GDM1 (cell line): ENCODE measurements around the gene CD151.

Experiments
- DNase-seq: peaks from one replicate; lab custom pipeline; 2025; lab: John Stamatoyannopoulos, UW

Gene CD151

DNA sequence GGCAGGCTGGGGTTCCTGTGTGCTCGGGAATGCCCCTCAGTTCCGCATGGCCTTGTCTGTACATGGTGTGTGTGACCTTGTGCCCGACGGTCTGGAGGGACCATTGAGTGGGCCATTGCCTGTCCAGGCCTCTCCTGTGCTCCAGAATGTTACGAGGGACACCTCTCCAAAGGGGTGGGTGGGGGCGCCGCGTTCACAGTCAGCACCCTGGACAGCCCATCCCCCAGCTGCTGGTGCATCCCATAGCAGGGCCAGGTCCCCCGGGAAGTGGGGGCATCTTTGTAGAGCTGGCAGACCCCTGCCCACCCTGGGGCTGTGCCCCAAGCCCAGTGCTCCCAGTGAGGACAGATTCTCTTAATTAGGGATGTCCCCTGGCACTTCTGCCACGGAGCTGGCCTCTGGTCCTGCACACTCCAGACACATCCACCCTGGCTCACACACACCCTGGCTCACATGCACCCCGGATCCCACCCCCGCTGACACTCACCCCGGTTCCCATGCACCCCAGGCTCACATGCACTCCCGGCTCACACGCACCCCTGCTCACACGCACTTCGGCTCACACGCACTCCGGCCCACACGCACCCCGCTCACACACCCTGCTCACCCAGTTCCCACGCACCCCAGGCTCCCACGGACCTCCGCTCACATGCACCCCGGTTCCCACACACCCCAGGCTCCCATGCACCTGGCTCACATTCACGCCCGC is 25.5 kb downstream of the CD151 start:
- no peak for DNase-seq

DNA sequence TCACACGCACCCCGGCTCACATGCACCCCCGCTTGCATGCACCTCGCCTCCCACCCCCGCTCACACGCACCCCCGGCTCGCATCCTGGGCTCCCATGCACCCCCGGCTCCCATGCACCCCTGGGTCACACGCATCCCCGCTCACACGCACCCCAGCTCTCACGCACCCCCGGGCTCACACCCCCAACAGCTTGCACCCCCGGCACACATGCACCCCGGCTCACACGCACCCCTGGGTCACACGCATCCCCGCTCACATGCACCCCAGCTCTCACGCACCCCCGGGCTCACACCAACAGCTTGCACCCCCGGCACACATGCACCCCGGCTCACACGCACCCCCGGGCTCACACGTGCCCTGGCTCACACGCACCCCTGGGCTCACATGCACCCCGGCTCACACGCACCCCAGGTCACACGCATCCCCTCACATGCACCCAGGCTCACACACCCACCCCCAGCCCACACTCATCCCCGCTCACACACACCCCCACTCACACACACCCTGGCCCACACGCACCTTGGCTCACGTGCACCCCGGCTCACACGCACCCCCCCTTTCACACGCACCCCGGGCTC is 26.1 kb downstream of the CD151 start:
- no peak for DNase-seq

DNA sequence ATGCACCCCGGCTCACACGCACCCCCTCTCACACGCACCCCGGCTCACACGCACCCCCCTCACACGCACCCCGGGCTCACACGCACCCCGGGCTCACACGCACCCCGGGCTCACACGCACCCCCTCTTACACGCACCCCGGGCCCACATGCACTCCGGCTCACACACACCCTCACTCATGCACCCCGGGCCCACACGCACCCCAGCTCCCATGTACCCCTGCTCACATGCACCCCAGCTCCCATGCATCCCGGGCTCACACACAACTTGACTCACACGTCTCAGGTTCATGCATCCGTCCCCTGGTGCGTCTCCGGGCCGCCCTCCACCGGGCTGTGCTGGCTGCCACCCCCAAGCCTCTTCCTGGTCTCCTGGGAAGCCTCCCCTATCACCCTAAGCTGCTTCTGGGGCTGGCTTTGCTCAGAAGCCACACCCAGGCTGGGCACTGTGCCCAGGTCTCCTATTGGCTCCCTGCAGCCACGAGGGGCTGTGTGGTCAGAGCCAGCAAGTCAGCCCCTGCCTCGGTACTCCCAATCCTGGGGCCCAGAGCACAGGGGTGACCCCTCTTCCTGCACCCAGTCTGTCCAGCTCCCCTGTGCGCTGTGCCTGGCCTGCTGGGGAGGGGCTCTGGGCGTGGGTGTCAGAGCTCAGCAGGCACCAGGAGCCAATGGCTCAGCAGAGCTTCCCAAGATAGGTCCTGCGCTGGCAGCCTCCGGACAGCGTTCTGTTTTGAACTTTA is 26.8 kb downstream of the CD151 start:
- no peak for DNase-seq

DNA sequence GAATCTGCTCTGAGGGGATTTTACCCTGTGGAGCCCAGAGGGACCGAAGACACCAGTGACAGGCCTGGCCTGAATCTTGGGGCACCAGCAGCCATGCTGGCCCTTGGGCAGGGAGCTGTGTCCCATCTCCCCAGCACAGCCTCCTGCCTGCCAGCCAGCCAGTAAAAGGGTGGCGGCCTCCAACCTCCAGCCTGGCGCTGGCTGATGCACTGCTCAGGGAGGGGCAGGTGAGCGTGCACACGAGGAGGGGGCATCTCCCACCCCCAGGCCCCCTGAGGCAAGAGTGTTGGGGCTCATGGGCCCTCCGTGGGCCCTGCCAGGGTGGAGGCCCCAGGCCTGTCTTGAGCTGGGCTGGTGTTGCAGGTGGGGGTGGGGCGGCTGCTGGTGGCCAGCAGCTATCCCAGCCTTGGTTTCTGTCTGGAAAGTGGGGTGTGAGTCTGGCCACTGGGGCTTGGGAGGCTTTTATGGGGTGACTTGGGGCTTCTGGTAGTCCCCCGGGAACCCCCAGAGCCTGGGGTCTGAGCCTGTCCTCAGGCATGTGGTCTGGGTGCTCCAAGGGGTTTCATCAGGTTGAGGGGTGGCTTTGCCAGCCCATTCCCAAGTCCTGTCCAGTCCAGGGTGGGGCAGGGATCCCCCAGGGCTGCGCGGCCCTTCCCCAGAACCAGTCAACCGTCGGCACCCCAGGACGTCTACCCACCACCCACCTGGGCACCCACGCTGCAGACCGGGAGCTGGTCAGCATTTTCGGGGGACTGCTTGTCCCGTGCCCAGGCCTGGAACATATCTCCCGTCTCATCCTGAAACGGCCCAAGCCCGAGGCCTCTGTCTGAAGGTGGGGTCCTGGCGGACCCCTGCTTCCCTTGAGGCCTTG is 27.7 kb downstream of the CD151 start:
- DNase-seq = no peak

DNA sequence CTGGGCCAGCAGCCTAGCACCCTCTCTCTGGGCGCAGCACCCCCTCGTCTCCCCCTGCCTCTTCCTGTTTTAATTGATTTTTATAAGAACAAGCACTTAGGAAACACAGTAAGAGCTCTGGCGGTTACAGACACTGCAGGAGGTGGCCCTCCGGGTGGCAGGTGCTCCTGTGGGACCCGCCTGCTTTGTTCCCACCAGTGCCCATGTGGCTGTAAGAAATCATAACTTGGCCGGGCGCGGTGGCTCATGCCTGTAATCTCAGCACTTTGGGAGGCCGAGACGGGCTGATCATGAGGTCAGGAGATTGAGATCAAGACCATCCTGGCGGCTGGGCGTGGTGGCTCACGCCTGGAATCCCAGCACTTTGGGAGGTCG is 28.3 kb downstream of the CD151 start:
- DNase-seq = no peak

DNA sequence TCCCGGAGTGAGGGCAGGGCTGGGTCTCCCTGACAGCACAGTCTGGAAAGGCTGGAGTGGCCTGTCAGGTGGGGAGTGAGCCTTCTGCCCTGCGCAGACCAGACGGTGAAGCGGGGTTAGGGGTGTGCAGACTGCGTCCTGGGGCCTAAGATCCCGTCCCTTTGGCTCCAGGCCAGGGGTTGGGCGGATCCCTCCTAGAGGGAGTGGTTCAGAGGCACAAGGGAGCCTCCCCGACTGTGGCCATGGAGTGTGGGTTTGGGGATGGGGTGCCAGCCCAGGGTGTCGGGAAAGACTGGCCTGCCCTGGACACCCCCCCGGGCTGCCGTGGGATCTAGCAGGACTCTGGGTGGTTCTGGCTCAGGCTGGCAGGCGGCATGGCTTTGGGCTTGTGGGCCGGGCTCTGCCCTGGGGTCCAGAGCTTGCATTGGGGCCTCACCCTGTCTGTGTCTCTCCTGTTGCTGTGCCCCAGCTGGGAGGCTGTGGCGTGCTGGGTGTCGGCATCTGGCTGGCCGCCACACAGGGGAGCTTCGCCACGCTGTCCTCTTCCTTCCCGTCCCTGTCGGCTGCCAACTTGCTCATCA is 29.4 kb downstream of the CD151 start:
- DNase-seq = no peak

DNA sequence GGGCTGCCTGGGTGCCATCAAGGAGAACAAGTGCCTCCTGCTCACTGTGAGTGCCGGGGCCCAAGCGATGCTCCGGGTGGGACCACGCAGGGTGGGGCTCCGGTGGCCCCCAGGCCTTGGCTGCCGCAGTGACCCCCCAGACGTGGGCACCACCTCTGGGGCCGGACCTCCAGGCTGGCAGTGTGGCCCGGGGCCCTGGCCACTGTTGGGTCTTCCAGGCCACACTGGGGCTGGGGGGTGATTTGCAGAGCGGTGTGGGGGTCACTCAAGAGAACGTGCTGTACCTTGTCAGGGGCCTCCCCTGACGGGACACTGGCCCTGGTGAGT is 29.9 kb downstream of the CD151 start:
- DNase-seq = no peak

DNA sequence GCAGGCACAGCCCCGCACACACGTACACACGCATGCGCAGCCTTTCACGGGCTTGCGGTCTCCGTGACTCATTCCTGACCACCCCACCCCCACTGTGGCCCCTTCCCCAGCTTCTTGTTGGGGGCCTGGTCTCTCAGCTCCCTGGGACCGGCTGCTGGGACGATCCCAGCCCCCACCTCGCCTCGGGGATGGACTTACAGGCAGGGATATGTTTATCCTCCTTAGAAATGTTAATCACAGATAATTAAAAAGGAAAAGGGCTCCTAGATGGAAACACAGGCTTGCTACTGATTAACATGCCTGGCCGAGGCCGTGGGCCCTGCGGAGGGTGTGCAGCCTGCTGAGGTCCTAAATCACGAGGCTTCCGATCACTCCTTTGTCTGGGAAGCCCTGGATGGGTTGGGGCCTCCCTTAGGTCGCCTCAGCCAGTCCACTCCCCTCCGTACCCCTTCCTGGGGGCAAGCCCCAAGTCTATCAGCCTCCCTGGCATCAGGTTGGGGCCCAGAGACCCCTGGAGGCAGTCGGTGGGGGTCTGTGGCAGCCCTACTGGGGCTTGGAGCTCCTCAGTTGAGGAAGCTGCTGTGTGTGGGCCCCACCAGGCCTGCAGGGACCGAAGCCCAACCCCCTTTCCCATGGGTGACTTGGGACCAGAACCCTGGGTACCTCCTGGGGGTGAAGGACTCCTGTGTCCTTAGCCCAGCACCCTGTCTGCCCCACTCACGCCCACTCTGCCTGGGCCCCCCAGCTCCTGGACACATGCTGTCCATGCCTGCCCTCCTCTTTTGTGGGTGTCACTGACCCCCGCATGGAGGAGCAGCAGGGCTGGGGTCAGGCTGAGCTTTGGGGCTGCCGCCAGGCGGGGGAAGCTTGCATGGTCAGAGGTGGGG is 30.5 kb downstream of the CD151 start:
- DNase-seq = no peak

DNA sequence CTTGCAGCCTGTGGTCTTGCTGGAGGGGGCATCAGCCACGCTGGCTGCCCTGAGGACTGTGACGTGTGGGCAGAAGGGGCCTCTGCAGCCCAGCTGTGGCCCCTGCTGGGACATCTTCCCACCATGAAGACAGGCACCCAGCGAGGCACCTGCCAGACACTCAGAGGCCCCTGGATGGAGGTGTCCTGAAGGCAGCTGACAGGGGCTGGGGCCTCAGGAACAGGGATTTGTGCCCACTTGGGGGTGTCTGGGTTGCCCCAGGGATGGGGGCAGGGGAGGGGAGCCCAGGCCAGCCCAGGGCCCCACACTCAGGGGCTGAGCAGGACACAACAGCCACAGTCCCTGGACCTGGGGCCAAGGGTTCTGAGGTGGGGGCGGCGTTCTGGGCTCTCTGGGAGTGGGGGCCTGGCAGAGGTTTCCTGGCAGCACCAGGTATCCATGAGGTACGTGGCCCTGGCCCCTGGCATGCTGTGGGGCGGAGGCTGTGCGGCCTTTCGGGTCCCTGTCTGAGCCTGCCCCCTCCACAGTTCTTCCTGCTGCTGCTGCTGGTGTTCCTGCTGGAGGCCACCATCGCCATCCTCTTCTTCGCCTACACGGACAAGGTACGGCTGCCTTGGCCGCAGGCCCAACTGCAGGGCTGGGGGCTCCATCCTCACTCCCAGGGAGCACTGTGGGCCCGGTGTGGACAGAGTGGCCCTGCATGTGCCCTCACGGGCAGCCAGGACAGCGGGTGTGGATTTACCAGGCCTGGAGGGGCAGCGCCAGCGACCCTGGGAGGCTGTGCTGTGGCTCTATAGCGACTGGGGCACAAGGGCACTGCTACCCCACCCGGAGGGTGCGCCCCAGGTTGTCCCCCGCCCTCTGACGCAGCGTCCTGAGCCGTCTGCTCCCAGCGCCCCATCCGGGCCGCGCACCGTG is 31.4 kb downstream of the CD151 start:
- DNase-seq = no peak

DNA sequence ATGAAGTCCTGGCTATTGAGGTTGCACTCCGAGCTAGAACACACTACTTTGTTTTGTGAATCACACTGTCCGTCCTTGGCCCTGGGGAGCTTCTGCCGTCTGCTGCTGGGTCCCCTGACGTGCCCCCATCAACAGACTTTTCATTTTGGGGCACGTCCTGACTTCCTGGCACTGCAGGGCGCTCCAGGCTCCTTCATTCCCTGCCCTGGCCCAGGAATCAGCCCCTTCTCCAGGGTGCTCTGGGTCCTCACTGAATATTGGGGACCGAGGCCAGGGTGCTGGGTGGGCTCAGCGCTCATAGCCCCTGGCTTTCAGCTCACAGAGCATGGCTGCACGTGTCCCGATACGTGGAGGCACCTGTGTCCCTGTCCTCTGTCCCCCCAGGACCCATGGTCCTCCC is 32.1 kb downstream of the CD151 start:
- DNase-seq = no peak

DNA sequence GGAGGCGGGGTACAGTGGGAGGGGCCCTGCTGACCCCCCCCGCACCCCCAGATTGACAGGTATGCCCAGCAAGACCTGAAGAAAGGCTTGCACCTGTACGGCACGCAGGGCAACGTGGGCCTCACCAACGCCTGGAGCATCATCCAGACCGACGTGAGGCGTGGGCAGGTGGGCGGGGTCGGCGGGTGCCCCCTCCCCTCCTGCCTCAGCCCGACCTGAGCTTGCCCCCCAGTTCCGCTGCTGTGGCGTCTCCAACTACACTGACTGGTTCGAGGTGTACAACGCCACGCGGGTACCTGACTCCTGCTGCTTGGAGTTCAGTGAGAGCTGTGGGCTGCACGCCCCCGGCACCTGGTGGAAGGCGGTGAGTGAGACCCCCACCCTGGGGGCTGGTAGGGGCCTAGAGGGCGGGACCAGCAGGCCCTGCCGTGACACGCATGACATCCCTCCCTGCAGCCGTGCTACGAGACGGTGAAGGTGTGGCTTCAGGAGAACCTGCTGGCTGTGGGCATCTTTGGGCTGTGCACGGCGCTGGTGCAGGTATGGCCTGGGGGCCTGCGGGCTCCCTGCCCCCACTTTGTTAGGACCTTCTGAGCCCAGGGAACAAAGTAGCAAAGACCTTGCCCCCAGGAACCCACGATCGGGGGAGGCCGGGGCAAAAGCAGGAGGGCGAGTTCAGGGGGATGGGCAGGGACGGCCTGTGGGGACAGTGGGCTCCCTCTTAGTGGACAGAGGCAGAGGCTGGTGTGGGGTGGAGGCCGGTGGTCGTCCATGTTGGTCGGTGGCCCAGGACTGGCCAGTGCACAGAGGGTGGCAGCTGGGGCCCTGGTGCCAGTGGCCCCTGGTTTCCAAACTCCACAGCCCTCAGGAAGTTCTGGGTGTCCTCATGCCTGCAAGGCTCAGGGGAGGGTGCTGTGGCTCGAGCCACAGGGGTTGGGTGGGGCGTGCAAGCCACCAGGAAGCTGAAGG is 33.0 kb downstream of the CD151 start:
- DNase-seq = no peak

DNA sequence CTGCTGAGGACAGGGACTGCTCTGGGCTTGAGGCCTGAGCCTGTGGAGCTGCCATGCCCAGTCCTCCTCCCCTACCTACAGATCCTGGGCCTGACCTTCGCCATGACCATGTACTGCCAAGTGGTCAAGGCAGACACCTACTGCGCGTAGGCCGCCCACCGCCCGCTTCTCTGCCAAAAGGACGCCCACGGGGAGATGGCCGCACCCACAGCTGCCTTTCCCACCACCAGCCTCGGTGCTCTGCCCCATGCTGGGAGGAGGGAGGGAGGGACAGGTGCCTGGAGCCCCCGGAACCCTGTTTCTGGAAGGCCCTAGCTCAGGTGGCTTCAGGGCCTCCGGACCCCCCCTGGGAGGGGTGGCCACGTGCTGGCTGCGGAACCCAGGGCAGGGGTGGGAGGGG is 33.7 kb downstream of the CD151 start:
- DNase-seq = no peak

DNA sequence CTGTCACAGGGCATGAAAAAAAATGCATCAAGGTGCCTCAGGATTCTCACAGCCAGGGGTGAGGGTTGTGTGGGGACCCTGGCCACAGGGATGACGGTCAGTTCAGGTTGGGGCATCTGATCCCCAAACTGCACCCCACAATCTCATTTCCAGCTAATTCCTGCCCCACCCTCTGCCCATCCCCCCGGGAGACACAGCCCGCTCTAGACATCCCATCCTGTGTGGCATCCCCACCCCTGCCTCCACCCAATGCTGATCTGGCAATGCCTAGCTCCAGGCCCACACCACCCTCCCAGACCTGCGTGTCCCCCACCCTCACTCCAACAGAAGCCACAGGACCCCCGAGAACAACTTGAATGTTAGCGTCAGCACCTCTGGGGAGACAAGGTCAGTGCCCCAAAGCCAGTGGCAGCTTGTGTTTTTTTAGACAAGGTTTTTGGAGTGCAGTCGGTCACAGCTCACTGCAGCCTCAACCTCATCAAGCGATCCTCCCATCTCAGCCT is 35.2 kb downstream of the CD151 start:
- no peak for DNase-seq

DNA sequence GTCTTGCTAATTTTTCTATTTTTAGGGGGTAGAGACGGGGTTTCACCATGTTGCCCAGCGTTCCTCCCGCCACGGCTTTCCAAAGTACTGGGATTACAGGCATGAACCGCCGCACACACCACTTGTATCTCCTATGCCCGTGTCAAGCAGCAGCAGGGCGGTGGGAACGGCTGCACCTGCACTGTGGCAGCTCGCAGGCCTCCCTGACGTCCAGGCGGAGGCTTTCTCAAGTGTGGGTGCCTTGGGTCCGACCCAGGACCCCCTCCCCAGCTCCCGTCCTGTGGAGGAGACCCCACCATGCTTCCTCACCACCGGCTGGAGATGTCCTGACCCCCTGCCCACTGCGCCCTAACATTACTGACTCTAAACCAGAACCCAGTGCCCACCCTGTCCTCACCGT is 35.6 kb downstream of the CD151 start:
- no peak for DNase-seq

DNA sequence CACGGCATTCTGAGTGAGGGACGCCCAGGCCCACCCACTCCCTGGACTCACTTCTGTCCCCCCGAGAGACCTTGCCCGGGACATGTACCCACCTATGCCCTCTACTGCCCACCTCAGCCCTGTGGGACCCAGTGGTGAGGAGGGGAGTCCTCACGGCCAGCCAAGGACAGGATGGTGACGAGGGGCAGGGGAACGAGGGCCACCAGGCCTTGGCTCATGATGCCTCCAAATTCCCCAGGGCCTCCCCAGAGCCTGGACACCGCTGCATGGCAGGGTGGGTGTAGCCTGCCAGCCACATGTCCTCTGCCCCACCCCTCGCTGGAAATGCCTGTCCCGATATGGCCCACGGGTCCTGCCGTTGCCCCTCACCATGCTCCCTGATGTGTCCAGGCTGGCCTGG is 36.0 kb downstream of the CD151 start:
- DNase-seq = no peak

DNA sequence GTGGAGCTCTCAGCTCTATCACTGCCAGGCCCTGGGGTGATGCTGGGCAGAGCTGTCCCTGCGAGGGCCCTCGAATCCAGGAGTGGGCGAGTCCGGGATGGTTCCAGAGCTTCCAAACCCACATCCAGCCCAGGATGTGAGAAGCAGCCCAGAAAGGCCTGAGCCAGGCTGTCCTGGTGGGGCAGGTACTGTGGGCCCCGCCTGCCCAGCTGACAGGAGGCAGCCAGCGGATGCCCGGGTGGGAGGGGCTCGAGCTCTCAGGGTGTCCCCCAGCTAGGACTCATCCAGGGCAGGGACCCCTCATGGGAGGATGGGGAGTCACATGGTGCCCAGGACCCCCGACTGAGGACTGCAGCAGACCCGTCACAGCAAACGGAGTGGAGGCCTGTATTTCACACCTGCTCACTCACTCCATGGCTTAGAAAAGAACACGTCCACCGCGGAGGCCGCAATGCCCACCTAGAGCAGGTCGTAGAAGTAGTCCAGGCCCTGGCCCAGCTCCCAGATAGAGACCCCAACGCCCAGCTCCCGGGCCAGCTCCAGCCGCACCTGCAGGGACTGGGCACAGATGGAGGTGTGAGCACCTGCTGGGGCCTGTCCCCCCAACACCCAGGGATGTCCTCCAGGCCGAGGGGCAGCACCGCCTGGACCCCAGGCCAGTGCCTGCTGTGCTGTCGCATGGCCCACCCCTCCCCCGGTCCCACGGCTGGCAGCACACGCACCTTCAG is 36.8 kb downstream of the CD151 start:
- DNase-seq = no peak

DNA sequence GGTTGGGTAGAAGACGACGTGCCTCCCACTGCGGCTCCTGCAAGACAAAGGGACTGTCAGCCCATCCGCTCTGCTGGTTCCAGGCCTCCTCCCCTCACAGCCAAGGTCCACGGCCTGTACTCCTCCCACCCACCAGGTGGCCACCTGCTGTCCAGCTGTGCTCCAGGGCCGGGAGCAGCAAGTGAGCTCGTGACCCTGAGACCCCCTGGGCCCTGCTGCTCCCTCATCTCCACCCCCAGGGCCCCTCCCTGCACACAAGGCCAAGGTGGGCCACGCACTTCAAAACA is 37.3 kb downstream of the CD151 start:
- no peak for DNase-seq

DNA sequence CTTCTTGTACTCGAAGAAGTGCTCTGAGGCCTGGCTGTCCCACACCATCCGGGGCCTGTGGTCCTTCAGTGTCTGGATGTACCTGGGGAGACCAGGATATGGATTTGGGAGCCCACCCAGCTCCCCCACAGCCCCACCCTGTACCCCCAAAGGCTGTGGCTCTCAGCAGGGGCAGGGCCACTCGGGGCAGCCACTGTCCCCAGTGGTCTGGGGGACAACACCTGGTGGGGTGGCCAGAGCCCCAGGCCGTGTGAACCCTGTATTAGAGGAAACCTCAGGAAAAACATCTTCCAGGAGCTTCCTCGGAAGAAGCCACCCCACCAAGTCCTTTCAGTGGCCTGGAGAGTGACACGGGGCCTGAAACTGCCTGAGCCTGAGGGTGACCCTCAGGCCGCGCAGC is 37.7 kb downstream of the CD151 start:
- no peak for DNase-seq
